A673 (cell line): ENCODE data around the gene MEIKIN. TPM values are rescaled to one million over a fixed set of nuclear protein-coding genes. Genes with fewer than 3 reads are reported as not detected.

Source experiments
- BruUV-seq: library from RNA; stranded (reverse); fragments of 400-500 nt; replicated peaks from 2 replicates; lab custom pipeline; 2021; lab: Mats Ljungman, UMichigan
- CTCF ChIA-PET: fragments of 300-600 bp; sonication (Branson Sonifier 250); formaldehyde crosslinking; loops from one replicate; lab custom pipeline; 2022; ENCODE audit warnings: antibody characterized with exemption; lab: Charles Lee
- POLR2A ChIA-PET: fragments of 300-600 bp; sonication (Branson Sonifier 250); formaldehyde crosslinking; loops from one replicate; lab custom pipeline; 2022; ENCODE audit warnings: antibody characterized with exemption; ENCODE audit not compliant: low non-redundant PET; lab: Charles Lee
- DNase-seq: peaks from one replicate; pipeline ENCODE4 v3.0.0-alpha.2; 2015; ENCODE audit warnings: low spot score
- H3K27ac ChIP-seq: fragments of 200-600 bp; sonication (generic); 2 replicates; pipeline ENCODE4 v1.5.1; 2016; ENCODE audit warnings: mixed run types, low read depth, mild to moderate bottlenecking, mixed read lengths, antibody characterized with exemption, low read length; ENCODE audit not compliant: poor library complexity, severe bottlenecking
- H3K27me3 ChIP-seq: fragments of 200-600 bp; sonication (generic); replicated peaks from 2 replicates; pipeline ENCODE4 v1.6.1; 2017; ENCODE audit warnings: mixed run types, low read depth, mild to moderate bottlenecking, mixed read lengths, antibody characterized with exemption, low read length; ENCODE audit not compliant: insufficient read depth, poor library complexity
- H3K36me3 ChIP-seq: fragments of 200-600 bp; sonication (generic); 2 replicates; pipeline ENCODE4 v1.6.1; 2016; ENCODE audit warnings: mixed run types, mild to moderate bottlenecking, mixed read lengths, antibody characterized with exemption, low read length; ENCODE audit not compliant: insufficient read depth, poor library complexity, severe bottlenecking
- H3K4me1 ChIP-seq: fragments of 200-600 bp; sonication (generic); 2 replicates; pipeline ENCODE4 v1.6.1; 2017; ENCODE audit warnings: mixed run types, mild to moderate bottlenecking, mixed read lengths, antibody characterized with exemption, low read length; ENCODE audit not compliant: insufficient read depth, poor library complexity, severe bottlenecking
- H3K4me3 ChIP-seq: fragments of 200-600 bp; sonication (generic); 2 replicates; pipeline ENCODE4 v1.5.1; 2016; ENCODE audit warnings: low read depth, mixed run types, mild to moderate bottlenecking, mixed read lengths, low read length; ENCODE audit not compliant: poor library complexity, severe bottlenecking
- H3K9me3 ChIP-seq: fragments of 200-600 bp; sonication (generic); 2 replicates; pipeline ENCODE4 v1.6.1; 2016; ENCODE audit warnings: mixed run types, low read depth, mild to moderate bottlenecking, mixed read lengths, antibody characterized with exemption, low read length; ENCODE audit not compliant: poor library complexity, severe bottlenecking
- EZH2 ChIP-seq: fragments of 200-600 bp; sonication (generic); IDR thresholded peaks from 2 replicates; pipeline ENCODE4 v1.6.1; 2017; ENCODE audit warnings: borderline replicate concordance, low read depth, mild to moderate bottlenecking, mixed read lengths, antibody characterized with exemption, low read length; ENCODE audit not compliant: poor library complexity, severe bottlenecking
- intact Hi-C: fragments of 100-400 bp; cut with micrococcal nuclease; formaldehyde crosslinking; loops from one replicate; pipeline ENCODE4 v1.10.0; 2022; ENCODE audit not compliant: unreplicated experiment
- total RNA-seq: library from RNA; stranded (reverse); gene quantifications from 2 replicates; pipeline ENCODE4 v1.2.3, GENCODE V29; 2021
- TF ChIP-seq, protein P1 (sequence below): fragments of 300-800, 200-600 bp; sonication (generic); conservative IDR thresholded peaks from 2 replicates; pipeline ENCODE4 v1.5.1; 2017; ENCODE audit warnings: low read depth, mild to moderate bottlenecking, antibody characterized with exemption, low read length, moderate library complexity, mixed read lengths

The MEIKIN gene
- total RNA-seq, 1 experiment from 2014 or later: not detected

DNA sequence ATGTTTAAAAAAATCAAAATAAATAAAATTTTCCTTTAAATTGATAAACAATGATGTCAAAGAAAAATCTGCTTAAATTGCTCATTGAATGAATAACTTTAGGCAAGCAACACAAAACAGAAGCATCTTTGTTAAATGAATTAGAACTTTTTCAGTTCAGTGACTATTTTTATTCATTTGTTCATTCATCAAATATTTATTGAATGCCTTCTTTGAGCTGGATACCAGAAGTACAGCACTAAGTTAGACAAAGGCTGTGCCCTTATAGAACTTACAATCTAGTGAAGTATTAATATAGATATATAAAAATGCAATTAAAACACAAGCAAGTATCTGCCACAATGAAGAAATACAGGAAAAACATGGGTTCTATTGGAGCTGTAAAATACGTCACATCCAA, 159.4 kb downstream of the MEIKIN start:
- Histone ChIP-seq H3K27ac (no peak overlapping the region), H3K27me3 (no peaks in the 10 kb centered on the region), H3K9me3 (no peaks in the 10 kb centered on the region), H3K4me1 (peaks cover 4% of the 10 kb centered on the region), H3K4me3 (no peak overlapping the region), H3K36me3 (peaks cover 7% of the 10 kb centered on the region)
- no TSS peak for BruUV-seq
- TF ChIP-seq EZH2: no peak
- TF ChIP-seq, protein P1, sequence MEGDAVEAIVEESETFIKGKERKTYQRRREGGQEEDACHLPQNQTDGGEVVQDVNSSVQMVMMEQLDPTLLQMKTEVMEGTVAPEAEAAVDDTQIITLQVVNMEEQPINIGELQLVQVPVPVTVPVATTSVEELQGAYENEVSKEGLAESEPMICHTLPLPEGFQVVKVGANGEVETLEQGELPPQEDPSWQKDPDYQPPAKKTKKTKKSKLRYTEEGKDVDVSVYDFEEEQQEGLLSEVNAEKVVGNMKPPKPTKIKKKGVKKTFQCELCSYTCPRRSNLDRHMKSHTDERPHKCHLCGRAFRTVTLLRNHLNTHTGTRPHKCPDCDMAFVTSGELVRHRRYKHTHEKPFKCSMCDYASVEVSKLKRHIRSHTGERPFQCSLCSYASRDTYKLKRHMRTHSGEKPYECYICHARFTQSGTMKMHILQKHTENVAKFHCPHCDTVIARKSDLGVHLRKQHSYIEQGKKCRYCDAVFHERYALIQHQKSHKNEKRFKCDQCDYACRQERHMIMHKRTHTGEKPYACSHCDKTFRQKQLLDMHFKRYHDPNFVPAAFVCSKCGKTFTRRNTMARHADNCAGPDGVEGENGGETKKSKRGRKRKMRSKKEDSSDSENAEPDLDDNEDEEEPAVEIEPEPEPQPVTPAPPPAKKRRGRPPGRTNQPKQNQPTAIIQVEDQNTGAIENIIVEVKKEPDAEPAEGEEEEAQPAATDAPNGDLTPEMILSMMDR: no peak
- DNase-seq: no peak
- ChIA-PET CTCF (no interaction called here), POLR2A (no interaction called here)
- intact Hi-C loops: no loop called here

DNA sequence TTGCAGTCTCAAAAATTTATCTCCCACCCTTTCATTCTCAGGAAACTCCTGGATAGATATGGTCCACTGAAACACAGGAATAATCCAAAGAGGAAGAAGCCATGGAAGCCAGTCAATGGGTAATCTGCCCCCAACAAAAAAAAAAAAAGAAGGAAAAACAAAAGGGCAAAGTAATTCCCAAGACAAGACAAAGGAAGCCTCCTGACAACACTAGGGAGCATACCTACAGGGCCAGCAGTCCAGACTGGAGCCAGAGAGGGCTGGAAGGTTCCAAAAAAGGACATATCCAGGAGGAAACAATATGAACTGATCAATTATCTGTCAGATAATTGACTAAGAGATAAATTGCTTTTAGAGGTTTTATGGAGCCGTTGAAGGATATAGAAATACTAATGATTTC, 161.6 kb downstream of the MEIKIN start:
- DNase-seq: no peak
- H3K4me1 ChIP-seq: peaks cover 4% of the 10 kb centered on the region
- intact Hi-C loops: no loop called here
- BruUV-seq: no TSS peak
- ChIA-PET POLR2A (no interaction called here), CTCF (no interaction called here)
- no peaks in the 10 kb centered on the region for H3K9me3 ChIP-seq
- no peak overlapping the region for H3K4me3 ChIP-seq
- no peaks in the 10 kb centered on the region for H3K27me3 ChIP-seq
- peaks cover 7% of the 10 kb centered on the region for H3K36me3 ChIP-seq
- TF ChIP-seq, protein P1: no peak
- no peak for TF ChIP-seq EZH2
- no peak overlapping the region for H3K27ac ChIP-seq

DNA sequence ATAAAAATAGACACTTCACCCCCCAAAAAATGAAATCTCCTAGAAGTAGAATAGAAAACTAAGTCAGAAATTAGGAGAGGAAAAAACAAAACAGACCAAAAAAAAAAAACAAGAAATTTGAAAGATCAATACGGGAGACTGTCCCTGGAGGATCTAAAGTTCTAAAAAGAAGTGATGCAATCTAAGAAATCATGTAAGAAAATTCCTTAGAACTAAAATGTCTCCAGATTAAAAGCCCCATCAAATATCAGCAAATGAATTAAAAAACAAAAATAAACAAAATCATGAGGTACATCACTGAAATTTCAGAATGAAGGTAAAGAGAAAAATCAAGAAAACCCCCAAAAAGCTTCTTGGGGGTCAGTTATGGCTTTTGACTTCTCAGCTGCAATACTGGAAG, 162.1 kb downstream of the MEIKIN start:
- ChIA-PET POLR2A (no interaction called here), CTCF (no interaction called here)
- H3K4me3 ChIP-seq: no peak overlapping the region
- H3K9me3 ChIP-seq: no peaks in the 10 kb centered on the region
- no peak overlapping the region for H3K27ac ChIP-seq
- H3K36me3 ChIP-seq: peaks cover 7% of the 10 kb centered on the region
- peaks cover 4% of the 10 kb centered on the region for H3K4me1 ChIP-seq
- no TSS peak for BruUV-seq
- H3K27me3 ChIP-seq: no peaks in the 10 kb centered on the region
- DNase-seq: no peak
- TF ChIP-seq EZH2: no peak
- TF ChIP-seq, protein P1: no peak
- intact Hi-C loops: no loop called here
